Kidney epithelial cell (primary cell): ENCODE results near the gene VPS35. TPM values are rescaled to one million over a fixed set of nuclear protein-coding genes. Genes with fewer than 3 reads are reported as not detected.

Source experiments
- DNase-seq: peaks from one replicate; pipeline ENCODE4 v3.0.0-alpha.2; 2010; ENCODE audit warnings: low read depth
- H3K27me3 ChIP-seq: 2 replicates; pipeline ENCODE4 v1.6.0; 2011; ENCODE audit warnings: low read length; ENCODE audit not compliant: control insufficient read depth, insufficient read depth
- H3K36me3 ChIP-seq: 2 replicates; pipeline ENCODE4 v1.5.1; 2011; ENCODE audit warnings: low read length; ENCODE audit not compliant: control insufficient read depth, insufficient read depth
- H3K4me3 ChIP-seq: 2 replicates; pipeline ENCODE4 v1.5.1; 2011; ENCODE audit warnings: low read depth, mild to moderate bottlenecking, control low read depth, low read length
- CTCF ChIP-seq: IDR thresholded peaks from 2 replicates; pipeline ENCODE4 v1.5.1; 2011; ENCODE audit warnings: mild to moderate bottlenecking, moderate library complexity, low read length, control low read depth, inconsistent platforms; ENCODE audit not compliant: insufficient read depth, poor library complexity, severe bottlenecking
- total RNA-seq: library from RNA; depleted of rRNA; stranded (reverse); fragments of >200 nt; gene quantifications from 2 replicates; pipeline ENCODE4 v1.2.3, GENCODE V29; 2015

Gene VPS35
- total RNA-seq, 1 donor from 2014 or later: 147 TPM

- Histone ChIP-seq H3K36me3 (no peaks in the 10 kb centered on the region), H3K27me3 (peaks cover 3% of the 10 kb centered on the region), H3K4me3 (no peak overlapping the region)
- no peak for DNase-seq
- TF ChIP-seq CTCF: no peak
Observed at GRCh38 chr16:46727630-46728029, 38.7 kb upstream of the VPS35 start.

- Histone ChIP-seq H3K36me3 (no peaks in the 10 kb centered on the region), H3K27me3 (peaks cover 3% of the 10 kb centered on the region), H3K4me3 (no peak overlapping the region)
- no peak for TF ChIP-seq CTCF
- no peak for DNase-seq
Observed at GRCh38 chr16:46727184-46727583, 38.2 kb upstream of the VPS35 start.

- TF ChIP-seq CTCF: no peak
- DNase-seq: no peak
- Histone ChIP-seq H3K36me3 (no peaks in the 10 kb centered on the region), H3K27me3 (no peaks in the 10 kb centered on the region), H3K4me3 (no peak overlapping the region)
Observed at GRCh38 chr16:46721885-46722284, 32.9 kb upstream of the VPS35 start.

- no peaks in the 10 kb centered on the region for H3K36me3 ChIP-seq
- no peaks in the 10 kb centered on the region for H3K27me3 ChIP-seq
- TF ChIP-seq CTCF: no peak
- H3K4me3 ChIP-seq: no peak overlapping the region
- DNase-seq: no peak
Observed at GRCh38 chr16:46720619-46721018, 31.6 kb upstream of the VPS35 start.

GRCh38 chr16:46719528-46719927 is 30.6 kb upstream of the VPS35 start:
- Histone ChIP-seq H3K27me3 (no peaks in the 10 kb centered on the region), H3K4me3 (no peak overlapping the region), H3K36me3 (no peaks in the 10 kb centered on the region)
- no peak for DNase-seq
- TF ChIP-seq CTCF: no peak

GRCh38 chr16:46718214-46718613 is 29.2 kb upstream of the VPS35 start:
- no peak for TF ChIP-seq CTCF
- no peak for DNase-seq
- Histone ChIP-seq H3K36me3 (no peaks in the 10 kb centered on the region), H3K4me3 (no peak overlapping the region), H3K27me3 (no peaks in the 10 kb centered on the region)
